ENCODE data around the gene ZFP92. TPM values are rescaled to one million over a fixed set of nuclear protein-coding genes. Genes with fewer than 3 reads are reported as not detected.

ZFP92 gene
- total and polyA plus RNA-seq, 2 donors (not counting 3 experiments of a cell fraction or from before 2014, with no cell fraction given): 0.36 to 1.2 TPM

DNA sequence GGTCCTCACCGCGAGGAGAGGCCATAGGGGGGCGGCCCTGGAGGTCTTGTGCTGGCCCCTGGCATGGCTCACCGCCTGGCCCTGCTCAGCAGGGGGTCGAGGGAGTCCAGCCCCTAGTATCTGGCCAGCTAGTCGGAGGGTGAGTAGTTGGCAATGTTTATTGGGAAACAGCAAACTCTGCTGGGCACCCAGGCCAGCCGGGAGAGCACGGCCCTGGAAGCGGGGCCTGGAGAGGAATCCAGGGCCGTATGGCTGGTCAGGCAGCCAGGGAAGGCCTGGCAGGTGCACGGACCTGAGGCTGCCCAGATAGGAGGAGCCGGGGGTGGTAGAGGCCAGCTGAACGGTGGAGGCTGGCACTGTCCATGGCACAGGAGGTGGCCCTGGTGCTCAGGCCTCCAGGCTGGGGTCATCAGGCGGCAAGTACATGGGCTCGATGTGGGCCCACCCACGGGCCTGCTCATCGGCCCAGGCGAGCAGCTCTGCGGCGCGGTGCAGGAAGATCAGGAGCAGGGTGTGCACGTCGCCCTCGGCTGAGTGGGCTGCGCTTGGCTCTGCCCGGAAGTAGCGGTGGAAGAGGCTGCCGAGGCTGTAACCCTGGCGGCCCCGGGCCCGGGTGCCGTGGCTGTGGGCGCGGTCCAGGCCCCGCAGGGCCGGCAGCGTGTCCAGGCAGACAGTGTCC lies 33.2 kb downstream of the ZFP92 start:
- FAIRE-seq (no peak), DNase-seq (ENCODE audit: low read depth, low spot score) (no peak)
- CTCF ChIA-PET: no interaction called here
- Histone ChIP-seq H3K27me3 (ENCODE audit: control insufficient read depth in 2 of 2, insufficient read depth in 2 of 2, low read length in 2 of 2) (no peaks in the 10 kb centered on the region), H3K9ac (replicated peaks; ENCODE audit: extremely low read depth, insufficient read depth, low read length) (no peak overlapping the region), H3K27ac (ENCODE audit: insufficient read depth, low read depth, low read length) (no peak overlapping the region), H4K20me1 (replicated peaks; ENCODE audit: control insufficient read depth, extremely low read depth, insufficient read depth, low read length) (no peaks in the 10 kb centered on the region), H3K4me2 (ENCODE audit: insufficient read depth, low read length) (no peak overlapping the region), H2AFZ (ENCODE audit: low read depth, low read length) (no peak overlapping the region), H3K79me2 (ENCODE audit: control insufficient read depth, insufficient read depth, low read length) (no peaks in the 10 kb centered on the region), H3K4me3 (replicated peaks in 1 of 3; ENCODE audit: insufficient read depth in 1 of 3, low read depth in 1 of 3, low read length in 3 of 3) (no peak overlapping the region), H3K9me3 (replicated peaks; ENCODE audit: control insufficient read depth, insufficient read depth, low read length) (no peaks in the 10 kb centered on the region), H3K4me1 (ENCODE audit: control insufficient read depth, extremely low read depth, insufficient read depth, low read length) (no peaks in the 10 kb centered on the region), H3K9me1 (replicated peaks; ENCODE audit: control insufficient read depth, extremely low read depth, insufficient read depth, low read length) (no peaks in the 10 kb centered on the region), H3K36me3 (ENCODE audit: control insufficient read depth in 2 of 2, extremely low read depth in 1 of 2, insufficient read depth in 2 of 2, low read length in 2 of 2) (no peaks in the 10 kb centered on the region)
- BruUV-seq (replicated peaks): no TSS peak
- TF ChIP-seq MYC (IDR thresholded peaks at IDR 0.05; ENCODE audit: low read depth, low read length) (no peak), EZH2 (IDR thresholded peaks at IDR 0.05; ENCODE audit: borderline replicate concordance, low read depth, low read length, severe bottlenecking) (no peak), FOS (IDR thresholded peaks at IDR 0.05; ENCODE audit: borderline replicate concordance, insufficient read depth, low read length) (no peak), POLR2AphosphoS5 (IDR thresholded peaks at IDR 0.05; ENCODE audit: insufficient read depth, low read depth, low read length) (no peak), JUN (IDR thresholded peaks at IDR 0.05; ENCODE audit: borderline replicate concordance, insufficient read depth, insufficient read length, low read depth) (no peak), GATA2 (IDR thresholded peaks at IDR 0.05; ENCODE audit: insufficient read depth, insufficient read length, low read depth, low read length) (no peak), POLR2A (IDR thresholded peaks at IDR 0.05; ENCODE audit: low read depth, low read length) (no peak)
- TF ChIP-seq, protein P1, sequence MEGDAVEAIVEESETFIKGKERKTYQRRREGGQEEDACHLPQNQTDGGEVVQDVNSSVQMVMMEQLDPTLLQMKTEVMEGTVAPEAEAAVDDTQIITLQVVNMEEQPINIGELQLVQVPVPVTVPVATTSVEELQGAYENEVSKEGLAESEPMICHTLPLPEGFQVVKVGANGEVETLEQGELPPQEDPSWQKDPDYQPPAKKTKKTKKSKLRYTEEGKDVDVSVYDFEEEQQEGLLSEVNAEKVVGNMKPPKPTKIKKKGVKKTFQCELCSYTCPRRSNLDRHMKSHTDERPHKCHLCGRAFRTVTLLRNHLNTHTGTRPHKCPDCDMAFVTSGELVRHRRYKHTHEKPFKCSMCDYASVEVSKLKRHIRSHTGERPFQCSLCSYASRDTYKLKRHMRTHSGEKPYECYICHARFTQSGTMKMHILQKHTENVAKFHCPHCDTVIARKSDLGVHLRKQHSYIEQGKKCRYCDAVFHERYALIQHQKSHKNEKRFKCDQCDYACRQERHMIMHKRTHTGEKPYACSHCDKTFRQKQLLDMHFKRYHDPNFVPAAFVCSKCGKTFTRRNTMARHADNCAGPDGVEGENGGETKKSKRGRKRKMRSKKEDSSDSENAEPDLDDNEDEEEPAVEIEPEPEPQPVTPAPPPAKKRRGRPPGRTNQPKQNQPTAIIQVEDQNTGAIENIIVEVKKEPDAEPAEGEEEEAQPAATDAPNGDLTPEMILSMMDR (IDR thresholded peaks at IDR 0.05; ENCODE audit: extremely low read depth in 1 of 2, insufficient read depth in 1 of 2, low read depth in 1 of 2, low read length in 2 of 2): no peak
- TF ChIP-seq, protein P2, sequence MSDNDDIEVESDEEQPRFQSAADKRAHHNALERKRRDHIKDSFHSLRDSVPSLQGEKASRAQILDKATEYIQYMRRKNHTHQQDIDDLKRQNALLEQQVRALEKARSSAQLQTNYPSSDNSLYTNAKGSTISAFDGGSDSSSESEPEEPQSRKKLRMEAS (IDR thresholded peaks at IDR 0.05; ENCODE audit: insufficient read depth, insufficient read length): no peak
- intact Hi-C loops (cut with micrococcal nuclease) (no loop called here), dilution Hi-C loops (cut with MboI; ENCODE audit: extremely low pct_ligation_motif_present, low sequenced_read_pairs) (no loop called here)
- POLR2A ChIA-PET: no interaction called here

Measured in endothelial cell of umbilical vein (primary cell).